Hepatocyte (in vitro differentiated cells): ENCODE results near the gene DHRS12.

ENCODE experiments used
- EZH2 ChIP-seq: fragments of 200-600 bp; sonication (generic); IDR thresholded peaks from 2 replicates; pipeline ENCODE4 v1.6.1; 2016; ENCODE audit warnings: antibody characterized with exemption, mild to moderate bottlenecking, borderline replicate concordance
- EZH2phosphoT487 ChIP-seq: fragments of 200-600 bp; sonication (generic); IDR thresholded peaks from one replicate; pipeline ENCODE4 v1.6.1; 2018; ENCODE audit warnings: antibody characterized with exemption, mild to moderate bottlenecking, low read depth, moderate library complexity; ENCODE audit not compliant: unreplicated experiment, severe bottlenecking
- TF ChIP-seq, protein P1 (sequence below): fragments of 200-600 bp; sonication (generic); IDR thresholded peaks from 2 replicates; pipeline ENCODE4 v1.5.1; 2016; ENCODE audit warnings: antibody characterized with exemption, mild to moderate bottlenecking; ENCODE audit not compliant: poor library complexity

GRCh38 chr13:51844862-51845573 lies 41.1 kb upstream of the DHRS12 start, which contains the start of gene TMEM272:
- TF ChIP-seq, protein P1, sequence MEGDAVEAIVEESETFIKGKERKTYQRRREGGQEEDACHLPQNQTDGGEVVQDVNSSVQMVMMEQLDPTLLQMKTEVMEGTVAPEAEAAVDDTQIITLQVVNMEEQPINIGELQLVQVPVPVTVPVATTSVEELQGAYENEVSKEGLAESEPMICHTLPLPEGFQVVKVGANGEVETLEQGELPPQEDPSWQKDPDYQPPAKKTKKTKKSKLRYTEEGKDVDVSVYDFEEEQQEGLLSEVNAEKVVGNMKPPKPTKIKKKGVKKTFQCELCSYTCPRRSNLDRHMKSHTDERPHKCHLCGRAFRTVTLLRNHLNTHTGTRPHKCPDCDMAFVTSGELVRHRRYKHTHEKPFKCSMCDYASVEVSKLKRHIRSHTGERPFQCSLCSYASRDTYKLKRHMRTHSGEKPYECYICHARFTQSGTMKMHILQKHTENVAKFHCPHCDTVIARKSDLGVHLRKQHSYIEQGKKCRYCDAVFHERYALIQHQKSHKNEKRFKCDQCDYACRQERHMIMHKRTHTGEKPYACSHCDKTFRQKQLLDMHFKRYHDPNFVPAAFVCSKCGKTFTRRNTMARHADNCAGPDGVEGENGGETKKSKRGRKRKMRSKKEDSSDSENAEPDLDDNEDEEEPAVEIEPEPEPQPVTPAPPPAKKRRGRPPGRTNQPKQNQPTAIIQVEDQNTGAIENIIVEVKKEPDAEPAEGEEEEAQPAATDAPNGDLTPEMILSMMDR = peak; percentile 82
- TF ChIP-seq EZH2 (no peak), EZH2phosphoT487 (no peak)
